Osteoblast (primary cell): ENCODE data around the gene PTX4. TPM values are rescaled to one million over a fixed set of nuclear protein-coding genes. Genes with fewer than 3 reads are reported as not detected.

Source experiments
- DNase-seq: peaks from one replicate; pipeline ENCODE4 v3.0.0; 2011; ENCODE audit warnings: low spot score, mixed read lengths; ENCODE audit not compliant: insufficient read length; ENCODE audit errors: missing footprints
- H2AFZ ChIP-seq: 2 replicates; pipeline ENCODE4 v1.6.0; 2011; ENCODE audit warnings: mild to moderate bottlenecking, low read length
- H3K27ac ChIP-seq: 2 replicates; pipeline ENCODE4 v1.5.1; 2011; ENCODE audit warnings: mild to moderate bottlenecking, low read depth, low read length, moderate library complexity
- H3K27me3 ChIP-seq: 2 replicates; pipeline ENCODE4 v1.6.0; 2012; ENCODE audit warnings: mild to moderate bottlenecking, control low read depth, inconsistent platforms, low read length, moderate library complexity; ENCODE audit not compliant: insufficient read depth
- H3K36me3 ChIP-seq: 2 replicates; pipeline ENCODE4 v1.5.1; 2011; ENCODE audit warnings: mild to moderate bottlenecking, low read length, control low read depth, moderate library complexity; ENCODE audit not compliant: insufficient read depth
- H3K4me1 ChIP-seq: 2 replicates; pipeline ENCODE4 v1.5.1; 2011; ENCODE audit warnings: mild to moderate bottlenecking, low read length, control low read depth, moderate library complexity; ENCODE audit not compliant: insufficient read depth
- H3K4me2 ChIP-seq: 2 replicates; pipeline ENCODE4 v1.6.0; 2011; ENCODE audit warnings: mild to moderate bottlenecking, low read length; ENCODE audit not compliant: insufficient read depth
- H3K4me3 ChIP-seq: fragments of 200-600 bp; sonication (generic); 3 replicates; pipeline ENCODE4 v1.5.1; 2012; ENCODE audit warnings: mild to moderate bottlenecking, low read length, inconsistent platforms; ENCODE audit not compliant: insufficient read depth
- H3K79me2 ChIP-seq: 2 replicates; pipeline ENCODE4 v1.6.0; 2012; ENCODE audit warnings: mild to moderate bottlenecking, low read length, control low read depth, inconsistent platforms; ENCODE audit not compliant: insufficient read depth
- H3K9me3 ChIP-seq: 2 replicates; pipeline ENCODE4 v1.5.1; 2011; ENCODE audit warnings: low read depth, low read length, control low read depth
- H4K20me1 ChIP-seq: 2 replicates; pipeline ENCODE4 v1.6.0; 2012; ENCODE audit warnings: mild to moderate bottlenecking, low read length, control low read depth; ENCODE audit not compliant: insufficient read depth
- CTCF ChIP-seq: IDR thresholded peaks from 2 replicates; pipeline ENCODE4 v1.5.1; 2011; ENCODE audit warnings: mild to moderate bottlenecking, low read depth, low read length, moderate library complexity; ENCODE audit errors: extremely low read depth
- total RNA-seq: library from RNA; depleted of rRNA; stranded (reverse); fragments of >200 nt; gene quantifications from 2 replicates; pipeline ENCODE4 v1.2.3, GENCODE V29; 2012

Gene PTX4
- total RNA-seq, 1 donor, result not detected

GRCh38 chr16:1530349-1530882, 41.7 kb upstream of the PTX4 start:
- peak; percentile 80 for DNase-seq
- H3K27ac ChIP-seq, result no peak overlapping the region
- H3K9me3 ChIP-seq, result no peaks in the 10 kb centered on the region
- no peaks in the 10 kb centered on the region for H3K36me3 ChIP-seq
- H3K4me3 ChIP-seq, result no peak overlapping the region
- H3K27me3 ChIP-seq, result no peaks in the 10 kb centered on the region
- peaks cover 17% of the 10 kb centered on the region for H3K79me2 ChIP-seq
- no peak overlapping the region for H2AFZ ChIP-seq
- no peak for TF ChIP-seq CTCF
- H4K20me1 ChIP-seq, result peaks cover 4% of the 10 kb centered on the region
- no peak overlapping the region for H3K4me2 ChIP-seq
- H3K4me1 ChIP-seq, result peaks cover 19% of the 10 kb centered on the region

GRCh38 chr16:1528921-1529537, 40.3 kb upstream of the PTX4 start:
- Histone ChIP-seq H3K27ac (no peak overlapping the region), H3K79me2 (peaks cover 3% of the 10 kb centered on the region), H2AFZ (no peak overlapping the region), H3K4me3 (no peak overlapping the region), H3K36me3 (no peaks in the 10 kb centered on the region), H3K4me2 (no peak overlapping the region), H3K27me3 (no peaks in the 10 kb centered on the region), H4K20me1 (no peaks in the 10 kb centered on the region), H3K9me3 (no peaks in the 10 kb centered on the region), H3K4me1 (peaks cover 9% of the 10 kb centered on the region)
- no peak for DNase-seq
- no peak for TF ChIP-seq CTCF

- Histone ChIP-seq H3K27ac (no peak overlapping the region), H3K27me3 (no peaks in the 10 kb centered on the region), H3K36me3 (no peaks in the 10 kb centered on the region), H3K79me2 (no peaks in the 10 kb centered on the region), H3K4me1 (peaks cover under 1% of the 10 kb centered on the region), H2AFZ (no peak overlapping the region), H3K4me3 (no peak overlapping the region), H3K9me3 (no peaks in the 10 kb centered on the region), H3K4me2 (no peak overlapping the region), H4K20me1 (no peaks in the 10 kb centered on the region)
- TF ChIP-seq CTCF, result no peak
- DNase-seq, result peak; percentile 91
These were observed 39.4 kb upstream of the PTX4 start for GRCh38 chr16:1527836-1528811.
